ENCODE data around the gene TMEM266.

DNA sequence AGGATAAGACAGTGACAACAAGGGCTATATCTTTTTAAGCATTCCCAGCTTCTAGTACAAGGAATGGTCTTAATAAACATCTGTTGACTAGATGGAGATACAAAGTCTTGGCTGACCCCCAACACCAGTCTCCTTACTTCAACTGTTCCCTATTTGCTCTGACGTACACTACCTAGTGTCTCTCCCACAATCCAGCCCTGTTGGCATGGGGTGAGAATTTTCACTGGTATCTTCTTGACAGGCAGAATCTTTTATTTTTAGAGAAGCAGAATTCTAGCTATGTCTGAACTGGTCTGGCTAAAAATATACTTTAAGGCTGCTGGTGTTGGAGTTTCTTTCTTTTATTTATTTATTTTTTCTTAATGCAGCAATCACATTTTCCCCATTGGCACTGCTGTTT, 169.5 kb downstream of the TMEM266 start:
- TF ChIP-seq CTCF (IDR thresholded peaks at IDR 0.05 in 8 of 11, conservative IDR thresholded peaks at IDR 0.05 in 3 of 11), result no peak
- no peak for TF ChIP-seq POLR2AphosphoS5 (IDR thresholded peaks at IDR 0.05)

Measured in spleen (tissue), 7 donors.